ENCODE results near the gene DUSP3. TPM values are rescaled to one million over a fixed set of nuclear protein-coding genes. Genes with fewer than 3 reads are reported as not detected.

DUSP3 gene
- total RNA-seq, result 10 to 100 TPM; 10.3 to 13.1 TPM
- 1 to 10 TPM; 5.8 to 7.9 TPM for polyA plus RNA-seq

GRCh38 chr17:43778337-43779144 is at the start of gene DUSP3:
Gene DUSP3, minus strand, starts transcription at chr17:43778977. Its CDS starts 53 bp downstream, at chr17:43778924.
- Histone ChIP-seq H3K27ac (ENCODE audit: low read depth, low read length) (peak within 1 kb of the TSS; percentile 67), H3K4me3 (ENCODE audit: low read length in 2 of 2) (peak within 1 kb of the TSS; percentile 29 to 77), H3K27me3 (ENCODE audit: insufficient read depth, low read length) (peaks cover 4% of the 10 kb centered on the region), H3K4me1 (ENCODE audit: insufficient read depth, low read length) (peaks cover 10% of the 10 kb centered on the region), H3K9me3 (ENCODE audit: control insufficient read depth in 1 of 2, low read length in 2 of 2) (no peaks in the 10 kb centered on the region), H3K36me3 (ENCODE audit: insufficient read depth, low read length) (no peaks in the 10 kb centered on the region)
- Mint-ChIP-seq H3K4me1 (peaks cover 0 to 13% (median 4%) of the 10 kb centered on the region in 4 donors), H3K27ac (peak within 1 kb of the TSS; percentile 72 to 89 (median 82)), H3K9me3 (no peaks in the 10 kb centered on the region), H3K4me3 (peak within 1 kb of the TSS; percentile 84 to 93 (median 86)), H3K36me3 (peaks cover 1 to 4% of the 10 kb centered on the region in 2 donors), H3K27me3 (peaks cover 11 to 16% of the 10 kb centered on the region in 2 donors)
- DNase-seq, result peak; percentile 68 to 79 (median 77)
- POLR2A ChIA-PET (ENCODE audit: partially characterized antibody), result interaction anchor here (1.0 kb wide), 1 partner anchor 12 kb away, joined by 3 read pairs; no protein-coding TSS in a partner anchor
- CTCF ChIA-PET (ENCODE audit: partially characterized antibody), result interaction anchor here (2.6 kb wide), 1 partner anchor 12 kb away, joined by 12 read pairs; no protein-coding TSS in a partner anchor
- intact Hi-C loops (cut with micrococcal nuclease), result no loop called here

- H3K9me3 ChIP-seq (ENCODE audit: control insufficient read depth in 1 of 2, low read length in 2 of 2), result no peaks in the 10 kb centered on the region
- ChIA-PET CTCF (ENCODE audit: partially characterized antibody) (interaction anchor here (1.8 kb wide), 1 partner anchor 19 kb away, joined by 7 read pairs; the partner anchor contains the start of gene CD300LG), POLR2A (ENCODE audit: partially characterized antibody) (interaction anchor here (0.5 kb wide), 1 partner anchor 9 kb away, joined by 3 read pairs; no protein-coding TSS in a partner anchor)
- no peaks in the 10 kb centered on the region for H3K27me3 ChIP-seq (ENCODE audit: insufficient read depth, low read length)
- no peaks in the 10 kb centered on the region for H3K36me3 Mint-ChIP-seq
- no peak overlapping the region for H3K27ac Mint-ChIP-seq
- no peaks in the 10 kb centered on the region for H3K36me3 ChIP-seq (ENCODE audit: insufficient read depth, low read length)
- no peak for DNase-seq
- intact Hi-C loops (cut with micrococcal nuclease), result no loop called here
- no peak overlapping the region for H3K4me3 ChIP-seq (ENCODE audit: low read length in 2 of 2)
- no peak overlapping the region for H3K4me3 Mint-ChIP-seq
- peaks cover 2 to 5% of the 10 kb centered on the region in 2 donors for H3K27me3 Mint-ChIP-seq
- H3K9me3 Mint-ChIP-seq, result no peaks in the 10 kb centered on the region
- peaks cover 0 to 18% (median 9%) of the 10 kb centered on the region in 4 donors for H3K4me1 Mint-ChIP-seq
- H3K4me1 ChIP-seq (ENCODE audit: insufficient read depth, low read length), result peaks cover 5% of the 10 kb centered on the region
- H3K27ac ChIP-seq (ENCODE audit: low read depth, low read length), result no peak overlapping the region
Observed at GRCh38 chr17:43827596-43827995, 48.8 kb upstream of the DUSP3 start.

- ChIA-PET POLR2A (ENCODE audit: partially characterized antibody) (no interaction called here), CTCF (ENCODE audit: partially characterized antibody) (interaction anchor here (1.3 to 1.8 kb wide), 2 partner anchors 20 to 132 kb away, joined by 4 to 7 read pairs; partner anchors contain the start of gene CD300LG)
- no peak overlapping the region for H3K4me3 Mint-ChIP-seq
- Histone ChIP-seq H3K9me3 (ENCODE audit: control insufficient read depth in 1 of 2, low read length in 2 of 2) (no peaks in the 10 kb centered on the region), H3K27ac (ENCODE audit: low read depth, low read length) (no peak overlapping the region), H3K36me3 (ENCODE audit: insufficient read depth, low read length) (no peaks in the 10 kb centered on the region), H3K27me3 (ENCODE audit: insufficient read depth, low read length) (no peaks in the 10 kb centered on the region), H3K4me1 (ENCODE audit: insufficient read depth, low read length) (no peaks in the 10 kb centered on the region), H3K4me3 (ENCODE audit: low read length in 2 of 2) (no peak overlapping the region)
- H3K36me3 Mint-ChIP-seq, result no peaks in the 10 kb centered on the region
- DNase-seq, result no peak
- intact Hi-C loops (cut with micrococcal nuclease), result no loop called here
- peaks cover 0 to 7% (median 3%) of the 10 kb centered on the region in 4 donors for H3K4me1 Mint-ChIP-seq
- H3K27ac Mint-ChIP-seq, result no peak overlapping the region
- H3K9me3 Mint-ChIP-seq, result no peaks in the 10 kb centered on the region
- H3K27me3 Mint-ChIP-seq, result peaks cover 2 to 5% of the 10 kb centered on the region in 2 donors
Observed at GRCh38 chr17:43826206-43826605, 47.4 kb upstream of the DUSP3 start.

- ChIA-PET CTCF (ENCODE audit: partially characterized antibody) (interaction anchor here (1.1 kb wide), 1 partner anchor 21 kb away, joined by 3 read pairs; no protein-coding TSS in a partner anchor), POLR2A (ENCODE audit: partially characterized antibody) (no interaction called here)
- Mint-ChIP-seq H3K4me3 (no peak overlapping the region), H3K36me3 (no peaks in the 10 kb centered on the region), H3K27me3 (no peaks in the 10 kb centered on the region), H3K9me3 (no peaks in the 10 kb centered on the region), H3K27ac (no peak overlapping the region), H3K4me1 (peaks cover 0 to under 1% (median 0%) of the 10 kb centered on the region in 4 donors)
- H3K27ac ChIP-seq (ENCODE audit: low read depth, low read length), result no peak overlapping the region
- H3K9me3 ChIP-seq (ENCODE audit: control insufficient read depth in 1 of 2, low read length in 2 of 2), result no peaks in the 10 kb centered on the region
- DNase-seq, result no peak
- intact Hi-C loops (cut with micrococcal nuclease), result no loop called here
- no peaks in the 10 kb centered on the region for H3K36me3 ChIP-seq (ENCODE audit: insufficient read depth, low read length)
- H3K4me3 ChIP-seq (ENCODE audit: low read length in 2 of 2), result no peak overlapping the region
- H3K27me3 ChIP-seq (ENCODE audit: insufficient read depth, low read length), result no peaks in the 10 kb centered on the region
- no peaks in the 10 kb centered on the region for H3K4me1 ChIP-seq (ENCODE audit: insufficient read depth, low read length)
Observed at GRCh38 chr17:43825567-43825966, 46.8 kb upstream of the DUSP3 start.

GRCh38 chr17:43823350-43824084 is 44.7 kb upstream of the DUSP3 start:
- no peaks in the 10 kb centered on the region for H3K9me3 ChIP-seq (ENCODE audit: control insufficient read depth in 1 of 2, low read length in 2 of 2)
- Mint-ChIP-seq H3K4me3 (no peak overlapping the region), H3K27me3 (no peaks in the 10 kb centered on the region), H3K9me3 (no peaks in the 10 kb centered on the region), H3K27ac (no peak overlapping the region), H3K4me1 (no peaks in the 10 kb centered on the region), H3K36me3 (no peaks in the 10 kb centered on the region)
- no peaks in the 10 kb centered on the region for H3K36me3 ChIP-seq (ENCODE audit: insufficient read depth, low read length)
- intact Hi-C loops (cut with micrococcal nuclease), result no loop called here
- H3K4me3 ChIP-seq (ENCODE audit: low read length in 2 of 2), result no peak overlapping the region
- CTCF ChIA-PET (ENCODE audit: partially characterized antibody), result no interaction called here
- H3K27me3 ChIP-seq (ENCODE audit: insufficient read depth, low read length), result no peaks in the 10 kb centered on the region
- POLR2A ChIA-PET (ENCODE audit: partially characterized antibody), result interaction anchor here (0.6 kb wide), 1 partner anchor 607 kb away, joined by 6 read pairs; no protein-coding TSS in a partner anchor
- no peaks in the 10 kb centered on the region for H3K4me1 ChIP-seq (ENCODE audit: insufficient read depth, low read length)
- DNase-seq, result no peak
- no peak overlapping the region for H3K27ac ChIP-seq (ENCODE audit: low read depth, low read length)

GRCh38 chr17:43822570-43823190 is 43.9 kb upstream of the DUSP3 start:
- Histone ChIP-seq H3K27ac (ENCODE audit: low read depth, low read length) (no peak overlapping the region), H3K4me3 (ENCODE audit: low read length in 2 of 2) (no peak overlapping the region), H3K9me3 (ENCODE audit: control insufficient read depth in 1 of 2, low read length in 2 of 2) (no peaks in the 10 kb centered on the region), H3K27me3 (ENCODE audit: insufficient read depth, low read length) (no peaks in the 10 kb centered on the region), H3K4me1 (ENCODE audit: insufficient read depth, low read length) (no peaks in the 10 kb centered on the region), H3K36me3 (ENCODE audit: insufficient read depth, low read length) (no peaks in the 10 kb centered on the region)
- POLR2A ChIA-PET (ENCODE audit: partially characterized antibody), result no interaction called here
- intact Hi-C loops (cut with micrococcal nuclease), result no loop called here
- Mint-ChIP-seq H3K27me3 (no peaks in the 10 kb centered on the region), H3K36me3 (no peaks in the 10 kb centered on the region), H3K27ac (no peak overlapping the region), H3K4me1 (no peaks in the 10 kb centered on the region), H3K9me3 (no peaks in the 10 kb centered on the region), H3K4me3 (no peak overlapping the region)
- DNase-seq, result no peak
- CTCF ChIA-PET (ENCODE audit: partially characterized antibody), result no interaction called here

GRCh38 chr17:43820759-43821158 is 42.0 kb upstream of the DUSP3 start:
- ChIA-PET POLR2A (ENCODE audit: partially characterized antibody) (no interaction called here), CTCF (ENCODE audit: partially characterized antibody) (no interaction called here)
- H3K27me3 ChIP-seq (ENCODE audit: insufficient read depth, low read length), result no peaks in the 10 kb centered on the region
- H3K4me1 ChIP-seq (ENCODE audit: insufficient read depth, low read length), result no peaks in the 10 kb centered on the region
- no peak for DNase-seq
- Mint-ChIP-seq H3K27ac (no peak overlapping the region), H3K36me3 (no peaks in the 10 kb centered on the region), H3K4me1 (no peaks in the 10 kb centered on the region), H3K4me3 (no peak overlapping the region), H3K27me3 (no peaks in the 10 kb centered on the region), H3K9me3 (no peaks in the 10 kb centered on the region)
- no peak overlapping the region for H3K4me3 ChIP-seq (ENCODE audit: low read length in 2 of 2)
- no peaks in the 10 kb centered on the region for H3K36me3 ChIP-seq (ENCODE audit: insufficient read depth, low read length)
- no peaks in the 10 kb centered on the region for H3K9me3 ChIP-seq (ENCODE audit: control insufficient read depth in 1 of 2, low read length in 2 of 2)
- H3K27ac ChIP-seq (ENCODE audit: low read depth, low read length), result no peak overlapping the region
- intact Hi-C loops (cut with micrococcal nuclease), result no loop called here
